GM10266 (cell line): ENCODE data around the gene GAB3.

Experiments used
- DNase-seq: peaks from one replicate; pipeline ENCODE4 v3.0.0; 2012; ENCODE audit errors: extremely low spot score
- CTCF ChIP-seq: IDR thresholded peaks from 2 replicates; pipeline ENCODE4 v1.5.1; 2012; ENCODE audit warnings: mild to moderate bottlenecking, low read depth; ENCODE audit not compliant: control insufficient read depth, insufficient read depth; ENCODE audit errors: missing control alignments

Gene GAB3

GRCh38 chrX:154730253-154730891 lies 20.5 kb downstream of the GAB3 start:
- TF ChIP-seq CTCF, result no peak
- DNase-seq, result no peak

DNA sequence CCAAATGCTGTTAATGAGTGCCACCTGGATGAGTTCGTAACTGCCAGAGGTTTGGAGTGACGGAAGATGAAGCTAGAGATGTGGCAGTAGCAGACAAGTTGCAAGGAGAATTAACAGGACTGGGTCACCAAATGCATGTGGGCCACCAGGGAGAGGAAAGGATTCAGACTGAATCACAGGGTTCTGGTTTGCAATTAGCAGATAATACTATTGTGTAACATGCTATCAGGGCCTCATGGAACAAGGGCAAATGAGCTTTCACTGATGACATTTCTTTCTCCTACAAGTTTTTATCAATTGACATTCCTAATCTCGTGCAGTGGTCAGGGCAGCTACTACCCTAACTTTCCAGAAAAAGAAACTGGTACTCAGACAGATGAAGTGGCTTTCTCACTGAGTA lies 21.4 kb downstream of the GAB3 start:
- no peak for TF ChIP-seq CTCF

DNA sequence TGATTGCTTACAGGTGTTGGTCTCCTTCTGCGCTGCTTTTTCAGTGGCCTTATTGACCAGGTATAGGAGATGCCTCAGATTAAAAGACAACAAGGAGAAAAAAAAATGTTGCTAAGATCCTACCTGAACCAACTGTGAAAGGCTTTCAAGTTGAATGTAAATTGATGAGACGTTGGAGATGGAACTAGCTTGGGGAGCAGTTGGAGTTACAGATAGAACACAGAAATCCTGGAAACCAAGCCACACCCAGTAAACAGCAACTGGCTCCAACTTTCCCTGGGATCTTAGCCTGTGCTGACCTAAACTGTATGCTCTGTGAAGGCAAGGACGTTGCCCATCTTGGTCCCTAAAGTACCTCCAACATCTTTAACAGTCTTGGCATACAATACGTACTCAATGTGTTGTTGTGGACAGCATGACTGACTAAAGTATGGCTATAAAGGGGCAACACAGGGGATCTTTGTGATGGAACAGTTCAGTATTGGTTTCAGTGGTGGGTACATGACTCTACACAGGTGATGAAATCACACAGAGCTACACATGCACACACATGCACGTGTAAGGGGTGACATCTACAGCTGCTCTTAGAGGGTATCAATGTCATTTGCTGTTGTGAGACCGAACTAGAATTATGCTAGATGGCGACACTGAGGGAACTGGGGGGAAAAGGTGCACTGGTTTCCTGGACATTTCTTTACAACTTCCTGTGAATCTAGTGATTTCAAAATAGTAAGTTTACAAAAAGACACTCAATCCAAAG lies 22.3 kb downstream of the GAB3 start:
- no peak for DNase-seq
- no peak for TF ChIP-seq CTCF

More for the DNA sequence above, 21.4 kb downstream of the GAB3 start:
- no peak for DNase-seq

DNA sequence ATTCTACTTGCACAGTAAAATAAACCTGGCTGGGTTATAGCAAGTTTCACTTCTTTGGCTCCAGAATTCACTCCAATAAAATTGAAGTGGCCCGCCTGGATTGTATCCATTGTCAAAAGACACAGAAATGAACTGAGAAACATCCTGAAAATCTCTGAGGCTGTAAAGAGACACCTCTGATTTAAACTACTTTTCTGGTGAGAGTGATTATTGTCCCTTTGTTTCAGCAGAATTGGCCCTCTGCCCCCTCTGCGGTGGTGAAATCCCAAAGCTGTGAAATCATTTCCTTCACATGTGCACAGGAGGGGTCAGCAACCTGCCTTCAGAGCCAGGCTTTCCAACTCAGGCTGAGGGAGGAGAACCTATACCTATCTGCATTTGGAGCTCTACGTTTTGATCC lies 23.0 kb downstream of the GAB3 start:
- TF ChIP-seq CTCF, result no peak
- no peak for DNase-seq

- TF ChIP-seq CTCF, result no peak
- DNase-seq, result no peak
Observed at GRCh38 chrX:154727418-154727817, 23.5 kb downstream of the GAB3 start.

- TF ChIP-seq CTCF, result no peak
- DNase-seq, result no peak
Observed at GRCh38 chrX:154724993-154725756, 25.7 kb downstream of the GAB3 start.

- no peak for TF ChIP-seq CTCF
- DNase-seq, result no peak
Observed at GRCh38 chrX:154721155-154721554, 29.7 kb downstream of the GAB3 start.
